Mucosa of gallbladder (tissue), 1 donor: ENCODE results near the gene DOCK11. TPM values are rescaled to one million over a fixed set of nuclear protein-coding genes. Genes with fewer than 3 reads are reported as not detected.
"Not testable (repeated sequence)": the region's sequence is repeated elsewhere in the genome, so short reads cannot be mapped to it uniquely, and the experiment has no call there.

Experiments used
- DNase-seq: peaks from one replicate; pipeline ENCODE4 v3.0.0-alpha.2; 2020; ENCODE audit warnings: low spot score
- total RNA-seq: library from RNA; stranded (reverse); gene quantifications from one replicate; pipeline ENCODE4 v1.2.1, GENCODE V29; 2021
- donor health status: DM: no; HTN: no; CAD: no.

DOCK11 gene
- total RNA-seq, result 16.3 TPM

DNA sequence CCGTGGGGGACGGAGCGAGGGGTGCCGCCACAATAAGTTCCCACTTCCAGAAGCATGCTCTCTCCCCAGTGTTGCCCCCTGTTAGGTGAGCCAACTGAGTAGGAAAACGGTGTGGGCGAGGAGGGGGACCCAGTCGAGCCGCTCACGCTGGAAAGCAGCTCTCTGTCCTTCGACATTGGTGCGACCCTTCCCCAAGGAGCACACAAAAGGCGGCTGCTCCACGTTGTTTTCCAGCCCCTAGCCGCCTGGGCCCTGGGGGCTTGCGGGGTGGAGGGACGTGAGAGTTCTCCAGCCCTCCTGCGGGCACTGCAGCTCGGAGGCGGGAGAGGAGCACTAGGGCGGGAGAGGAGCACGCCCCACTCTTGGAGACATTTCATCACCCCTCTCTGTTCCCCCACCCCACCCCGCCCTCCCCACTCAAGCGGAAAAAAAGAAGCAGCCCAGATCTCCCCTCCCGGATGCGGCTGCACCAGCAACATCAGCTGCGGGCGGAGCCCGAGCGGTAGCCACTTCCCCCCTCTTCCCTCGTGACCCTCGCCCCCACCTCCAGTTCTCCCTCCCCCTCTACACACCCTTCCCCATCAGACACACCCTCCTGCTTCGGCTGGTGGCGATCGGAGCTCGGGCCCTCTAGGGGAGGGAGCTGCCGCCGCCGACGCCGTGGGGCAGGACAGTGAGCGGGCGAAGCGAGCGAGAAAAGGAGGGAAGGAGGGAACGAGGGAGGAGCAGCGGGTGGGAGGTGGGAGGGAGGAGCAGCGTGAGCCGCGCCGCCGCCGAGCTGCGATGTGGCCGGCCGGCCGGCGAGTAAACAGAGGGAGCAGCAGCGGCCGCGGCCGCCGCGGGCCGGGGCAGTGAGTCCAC lies at the start of gene DOCK11:
Gene DOCK11, plus strand, starts transcription at position 755 of the 861 bp plus-strand sequence. CDS start 157 bp downstream, outside the sequence.
- peak; percentile 70 for DNase-seq

GRCh38 chrX:118448273-118448783 lies 47.3 kb upstream of the DOCK11 start:
- DNase-seq, result no peak

DNA sequence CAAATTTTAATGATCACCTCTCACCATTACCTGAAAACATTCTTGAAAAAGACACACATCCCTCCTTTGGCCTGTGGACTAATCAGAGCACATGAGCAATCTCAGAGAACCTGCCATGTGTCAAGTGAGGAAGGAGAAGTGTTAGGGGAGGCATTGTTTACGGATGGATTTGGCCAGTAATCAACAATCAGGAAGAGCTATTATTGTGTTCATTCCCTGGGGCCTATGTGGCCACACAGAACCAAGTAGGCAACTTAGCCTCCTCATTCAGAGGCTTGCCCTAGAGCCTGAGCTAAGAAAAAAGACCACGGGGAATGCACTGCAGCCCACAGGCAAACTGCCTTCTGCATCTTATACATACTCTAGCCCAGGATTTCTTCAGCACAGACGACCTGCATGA lies 40.6 kb upstream of the DOCK11 start:
- no peak for DNase-seq

GRCh38 chrX:118459494-118459893 lies 36.1 kb upstream of the DOCK11 start:
- DNase-seq, result no peak

DNA sequence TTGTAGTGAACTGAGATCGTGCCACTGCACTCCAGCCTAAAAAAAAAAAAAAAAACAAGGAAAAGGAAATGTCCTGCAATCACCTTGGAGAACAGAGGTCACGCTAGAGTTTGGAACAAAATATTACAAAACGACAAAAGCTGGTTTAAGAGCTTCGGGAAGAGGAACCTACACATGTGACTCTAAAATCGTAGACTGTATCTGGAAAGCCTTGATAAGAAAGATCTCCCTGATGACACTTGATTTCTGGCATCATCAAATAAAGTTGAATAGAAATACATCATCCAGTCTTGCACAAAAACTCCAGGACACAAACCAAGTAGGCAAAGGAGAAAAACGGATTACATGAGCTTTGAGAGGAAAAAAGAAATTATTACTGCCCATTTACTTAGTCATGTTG lies 31.1 kb upstream of the DOCK11 start:
- DNase-seq, result no peak

DNA sequence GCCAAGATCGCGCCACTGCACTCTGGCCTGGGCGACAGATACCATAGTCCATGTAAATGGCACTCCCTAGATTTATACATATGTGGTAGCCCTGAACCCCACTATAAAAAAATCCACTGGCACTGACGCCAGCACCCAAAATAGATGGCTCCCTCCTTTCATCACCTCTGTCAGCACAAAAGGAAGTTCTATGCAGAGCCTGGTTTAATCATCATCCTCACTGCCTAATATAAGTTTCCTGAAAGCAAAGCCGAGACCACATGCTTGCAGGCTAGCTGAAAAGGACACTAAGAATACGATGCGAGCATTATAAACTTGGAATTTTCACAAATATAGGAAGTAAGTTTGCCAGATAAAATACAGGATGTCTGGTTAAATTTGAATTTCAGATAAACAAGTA lies 27.5 kb upstream of the DOCK11 start:
- DNase-seq, result no peak

- not testable (repeated sequence) for DNase-seq
Observed at GRCh38 chrX:118470721-118471347, 24.8 kb upstream of the DOCK11 start.

DNA sequence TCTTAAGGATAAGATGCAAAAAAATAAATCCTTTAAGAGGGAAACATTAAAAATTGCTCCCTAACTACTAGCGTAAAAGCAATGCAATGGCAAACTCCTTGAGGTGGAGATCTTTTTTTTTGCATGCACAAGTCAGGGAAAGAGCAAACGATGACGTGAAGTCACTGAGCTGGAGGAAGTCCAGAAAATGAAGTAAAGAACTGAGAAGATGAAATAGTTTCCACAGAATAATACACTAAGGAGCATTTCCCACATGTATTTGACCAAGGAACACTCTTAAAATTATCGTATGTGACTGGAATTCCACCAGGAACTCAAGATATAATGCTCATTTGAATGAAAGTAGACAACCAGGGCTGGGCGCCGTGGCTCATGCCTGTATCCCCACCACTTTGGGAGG lies 21.0 kb upstream of the DOCK11 start:
- no peak for DNase-seq

GRCh38 chrX:118475903-118476302 lies 19.7 kb upstream of the DOCK11 start:
- no peak for DNase-seq

GRCh38 chrX:118480172-118480571 lies 15.4 kb upstream of the DOCK11 start:
- no peak for DNase-seq

DNA sequence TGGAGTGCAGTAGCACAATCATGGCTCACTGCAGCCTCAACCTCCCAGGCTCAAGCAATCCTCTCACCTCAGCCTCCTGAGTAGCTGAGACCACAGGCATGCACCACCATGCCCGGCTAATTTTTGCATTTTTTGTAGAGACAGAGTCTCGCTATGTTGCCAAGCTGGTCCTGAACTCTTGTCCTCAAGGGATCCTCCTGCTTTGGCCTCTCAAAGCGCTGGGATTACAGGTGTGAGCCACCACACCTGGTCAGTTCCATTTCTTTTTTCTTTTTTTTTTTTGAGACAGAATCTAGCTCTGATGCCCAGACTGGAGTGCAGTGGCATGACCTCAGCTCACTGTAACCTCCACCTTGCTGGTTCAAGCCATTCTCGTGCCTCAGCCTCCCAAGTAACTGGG lies 13.2 kb upstream of the DOCK11 start:
- DNase-seq, result not testable (repeated sequence)

GRCh38 chrX:118484216-118484903 lies 11.3 kb upstream of the DOCK11 start:
- DNase-seq, result no peak

- DNase-seq, result not testable (repeated sequence)
Observed at GRCh38 chrX:118486693-118487092, 8.9 kb upstream of the DOCK11 start.

- no peak for DNase-seq
Observed at GRCh38 chrX:118493016-118493415, 2.6 kb upstream of the DOCK11 start.

GRCh38 chrX:118493653-118494297 lies 1.8 kb upstream of the DOCK11 start:
- no peak for DNase-seq

DNA sequence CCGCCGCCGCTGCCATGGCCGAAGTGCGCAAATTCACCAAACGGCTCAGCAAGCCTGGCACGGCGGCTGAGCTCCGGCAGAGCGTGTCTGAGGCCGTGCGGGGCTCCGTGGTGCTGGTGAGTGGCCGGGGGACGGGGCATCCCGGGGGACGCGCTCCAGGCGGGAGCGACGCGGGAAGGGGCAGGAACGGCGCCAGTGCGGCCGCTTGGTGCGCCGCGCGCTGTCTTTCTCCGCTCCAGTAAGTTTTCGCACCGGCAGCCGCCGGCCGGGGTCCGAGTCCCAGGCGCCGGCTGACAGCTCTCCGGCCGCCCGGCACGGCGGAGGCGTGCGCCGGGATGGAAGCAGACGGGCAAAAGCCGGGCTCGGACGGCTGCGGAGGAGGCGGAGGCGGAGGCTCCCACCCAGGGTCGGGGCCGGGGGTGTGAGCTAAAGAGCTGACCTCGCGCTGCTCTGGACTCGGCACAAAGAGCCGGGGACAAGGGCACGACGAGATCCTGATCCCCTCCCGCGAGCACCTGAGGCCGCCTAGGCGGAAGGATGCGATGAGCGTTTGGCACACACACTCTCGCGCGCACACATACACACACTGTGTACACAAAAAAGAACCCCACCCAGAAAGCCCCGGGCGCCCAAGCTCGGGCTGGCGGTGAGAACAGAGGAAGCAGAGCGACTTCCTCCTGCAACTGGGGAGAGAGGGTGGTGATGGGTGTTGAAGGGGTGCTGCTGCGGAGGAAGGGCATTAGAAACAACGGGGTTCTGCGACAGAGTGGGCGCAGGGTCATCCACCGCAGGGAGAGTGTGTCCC lies 545 bp downstream of the DOCK11 start:
- DNase-seq, result peak; percentile 31

GRCh38 chrX:118496763-118497079 lies 1.1 kb downstream of the DOCK11 start:
- DNase-seq, result no peak

DNA sequence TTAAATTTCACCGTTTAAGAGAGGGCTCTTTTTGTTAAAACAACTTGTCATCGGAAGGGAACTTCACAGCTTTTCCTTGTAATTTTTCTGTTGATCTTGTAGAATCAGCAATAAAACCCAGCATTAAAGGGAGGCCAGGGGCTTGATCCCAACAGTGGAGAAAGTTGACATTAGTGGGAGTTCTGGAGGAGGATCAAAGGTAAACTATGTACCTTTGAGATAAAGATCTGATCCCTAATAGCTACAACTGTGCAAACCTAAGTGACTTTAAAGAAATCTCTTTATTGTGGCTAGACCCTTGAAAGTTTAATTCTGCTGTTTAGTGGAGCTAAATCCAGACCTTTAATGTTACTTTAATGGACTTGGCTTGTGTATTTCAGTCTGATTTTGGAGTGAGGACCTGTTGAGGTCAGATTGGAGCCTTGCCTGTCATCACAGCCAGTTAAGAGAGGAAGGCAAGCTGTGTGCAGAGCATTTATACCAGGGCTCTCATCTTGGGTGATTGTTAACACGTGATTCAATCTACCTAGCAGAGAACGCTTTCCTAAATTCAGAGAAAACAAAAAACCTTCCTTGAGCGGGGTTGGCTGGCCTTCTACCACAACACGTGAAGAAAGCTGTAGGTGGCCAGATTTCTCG lies 1.7 kb downstream of the DOCK11 start:
- no peak for DNase-seq

- DNase-seq, result no peak
Observed at GRCh38 chrX:118498351-118498750, 2.7 kb downstream of the DOCK11 start.

- DNase-seq, result no peak
Observed at GRCh38 chrX:118498755-118499154, 3.1 kb downstream of the DOCK11 start.

- DNase-seq, result no peak
Observed at GRCh38 chrX:118499295-118499694, 3.7 kb downstream of the DOCK11 start.
